NK-92 (cell line): Measurements from ENCODE around the gene P2RX7.
"Not testable (repeated sequence)": the region's sequence is repeated elsewhere in the genome, so short reads cannot be mapped to it uniquely, and the experiment has no call there.

Experiments used
- DNase-seq: peaks from one replicate; lab custom pipeline; 2025; ENCODE audit not compliant: unreplicated experiment; lab: John Stamatoyannopoulos, UW

P2RX7 gene

GRCh38 chr12:121202407-121203355, 70.0 kb downstream of the P2RX7 start:
- no peak for DNase-seq

- DNase-seq: no peak
These were observed 70.8 kb downstream of the P2RX7 start for GRCh38 chr12:121203482-121203881.

DNA sequence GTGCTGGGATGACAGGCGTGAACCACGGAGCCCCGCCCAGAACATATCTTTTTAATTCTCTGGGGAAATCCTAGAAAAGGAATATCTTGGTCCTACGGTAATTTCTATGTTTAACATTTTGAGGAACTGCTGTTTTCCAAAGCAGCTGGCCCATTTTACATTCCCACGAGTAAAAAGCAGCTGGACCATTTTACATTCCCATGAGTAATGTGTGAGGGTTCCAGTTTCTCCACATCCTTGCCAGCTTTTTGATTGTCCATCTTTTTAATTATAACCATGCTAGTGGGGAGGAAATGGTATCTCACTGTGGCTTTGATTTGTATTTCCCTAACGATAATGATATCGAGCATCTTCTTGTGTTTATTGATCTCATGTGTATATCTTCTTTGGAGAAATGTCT, 72.8 kb downstream of the P2RX7 start:
- DNase-seq: no peak

- DNase-seq: not testable (repeated sequence)
These were observed 75.9 kb downstream of the P2RX7 start for GRCh38 chr12:121208571-121208970.

- no peak for DNase-seq
These were observed 76.5 kb downstream of the P2RX7 start for GRCh38 chr12:121209221-121209620.

GRCh38 chr12:121209624-121210572, 77.2 kb downstream of the P2RX7 start, which contains the start of gene P2RX4:
P2RX4 (plus strand) TSS chr12:121210129; CDS start chr12:121210165, 36 bp downstream.
- DNase-seq: peak; percentile 24

- DNase-seq: no peak
These were observed 80.2 kb downstream of the P2RX7 start for GRCh38 chr12:121212875-121213274.

DNA sequence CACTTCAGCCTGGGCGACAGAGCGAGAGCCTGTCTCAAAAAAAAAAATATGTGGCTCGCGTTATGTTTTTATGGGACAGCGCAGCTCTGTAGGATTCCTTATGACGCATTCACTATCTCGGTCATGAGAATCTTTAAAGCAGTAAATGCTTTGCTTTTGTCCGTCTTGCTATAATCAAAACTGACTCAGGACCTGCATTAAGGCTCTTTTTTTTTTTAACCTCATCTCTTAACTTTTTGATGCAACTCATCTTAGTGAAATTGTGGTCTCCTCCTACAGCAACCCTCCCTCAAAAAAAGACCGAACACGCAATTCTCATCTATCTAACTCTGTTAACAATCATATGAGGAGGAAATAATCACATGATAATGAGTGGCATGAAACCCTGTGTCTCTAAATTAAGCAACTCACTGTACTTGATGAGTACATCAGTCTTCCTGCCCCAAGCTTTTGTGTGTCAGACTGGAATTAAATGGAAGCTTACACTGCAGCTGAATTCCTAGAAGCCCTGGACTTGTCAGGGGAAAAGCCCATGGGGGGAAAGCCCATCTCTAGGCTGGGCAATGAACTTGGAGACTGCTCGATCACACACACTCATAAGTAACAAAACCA, 81.6 kb downstream of the P2RX7 start:
- no peak for DNase-seq

DNA sequence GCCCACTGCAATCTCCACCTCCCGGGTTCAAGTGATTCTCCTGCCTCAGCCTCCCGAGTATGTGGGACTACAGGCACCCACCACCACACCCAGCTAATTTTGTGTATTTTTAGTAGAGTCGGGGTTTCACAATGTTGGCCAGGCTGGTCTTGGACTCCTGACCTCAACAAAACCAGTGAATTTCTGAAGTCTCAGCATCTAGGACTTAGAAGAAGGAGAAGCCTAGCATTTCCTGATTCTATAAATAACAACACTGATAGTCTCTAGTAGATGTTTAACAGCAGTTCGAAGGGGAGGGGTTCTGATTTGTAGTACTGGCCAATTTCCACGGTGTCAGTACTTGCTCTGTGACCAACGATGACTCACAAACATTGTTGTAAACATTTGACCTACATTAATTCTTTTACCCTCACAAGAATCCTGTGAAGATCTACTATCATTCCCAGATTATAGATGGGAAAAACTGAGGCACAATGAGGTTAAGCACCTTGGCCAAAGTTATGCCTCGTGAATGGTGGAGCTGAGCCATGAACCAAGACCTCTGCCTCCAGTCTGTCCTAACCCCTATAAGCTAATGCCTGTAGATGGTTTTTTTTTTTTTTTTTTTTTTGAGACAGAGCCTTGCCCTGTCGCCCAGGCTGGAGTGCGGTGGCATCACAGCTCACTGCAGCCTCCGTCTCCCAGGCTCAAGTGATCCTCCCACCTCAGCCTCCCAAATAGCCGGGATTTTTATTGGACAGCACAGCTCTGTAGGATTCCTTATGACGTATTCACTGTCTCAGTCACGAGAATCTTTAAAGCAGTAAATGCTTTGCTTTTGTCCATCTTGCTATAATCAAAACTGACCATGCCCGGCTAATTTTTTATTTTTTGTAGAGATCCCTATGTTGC, 82.4 kb downstream of the P2RX7 start:
- no peak for DNase-seq

GRCh38 chr12:121216102-121216501, 83.4 kb downstream of the P2RX7 start:
- DNase-seq: no peak

DNA sequence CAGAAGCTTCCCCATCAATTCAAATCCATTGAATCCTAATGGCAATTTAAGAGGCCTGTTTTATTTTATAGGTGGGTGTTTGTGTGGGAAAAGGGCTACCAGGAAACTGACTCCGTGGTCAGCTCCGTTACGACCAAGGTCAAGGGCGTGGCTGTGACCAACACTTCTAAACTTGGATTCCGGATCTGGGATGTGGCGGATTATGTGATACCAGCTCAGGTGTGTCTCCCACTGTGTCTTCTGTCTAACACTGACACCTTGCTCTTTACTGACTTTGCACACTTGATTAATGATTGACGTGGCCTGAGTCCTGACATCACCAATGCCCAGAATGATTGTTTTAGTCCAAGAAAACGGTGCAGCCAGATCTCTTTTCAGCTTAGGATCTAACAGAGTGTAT, 84.4 kb downstream of the P2RX7 start:
- no peak for DNase-seq

DNA sequence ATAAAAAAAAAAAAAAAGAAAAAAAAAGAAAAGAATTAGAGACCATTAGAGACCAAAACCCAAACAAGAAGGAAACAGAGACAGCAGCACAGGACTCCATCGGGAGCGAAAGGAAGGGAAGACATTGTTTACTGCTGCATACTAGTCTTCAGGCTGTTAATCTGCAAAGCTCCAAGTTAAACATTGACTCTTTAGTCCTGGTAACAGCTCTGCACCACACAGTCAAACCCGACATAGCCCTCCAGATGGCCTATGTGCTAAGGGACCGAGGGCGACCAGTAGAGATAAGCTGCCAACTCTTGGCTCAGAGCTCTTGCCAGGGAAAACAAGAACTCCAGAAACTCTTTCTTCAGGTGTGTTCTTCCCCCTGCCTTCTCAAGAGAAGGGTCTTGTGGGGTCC, 85.1 kb downstream of the P2RX7 start:
- no peak for DNase-seq

GRCh38 chr12:121218588-121219352, 86.1 kb downstream of the P2RX7 start:
- DNase-seq: no peak

DNA sequence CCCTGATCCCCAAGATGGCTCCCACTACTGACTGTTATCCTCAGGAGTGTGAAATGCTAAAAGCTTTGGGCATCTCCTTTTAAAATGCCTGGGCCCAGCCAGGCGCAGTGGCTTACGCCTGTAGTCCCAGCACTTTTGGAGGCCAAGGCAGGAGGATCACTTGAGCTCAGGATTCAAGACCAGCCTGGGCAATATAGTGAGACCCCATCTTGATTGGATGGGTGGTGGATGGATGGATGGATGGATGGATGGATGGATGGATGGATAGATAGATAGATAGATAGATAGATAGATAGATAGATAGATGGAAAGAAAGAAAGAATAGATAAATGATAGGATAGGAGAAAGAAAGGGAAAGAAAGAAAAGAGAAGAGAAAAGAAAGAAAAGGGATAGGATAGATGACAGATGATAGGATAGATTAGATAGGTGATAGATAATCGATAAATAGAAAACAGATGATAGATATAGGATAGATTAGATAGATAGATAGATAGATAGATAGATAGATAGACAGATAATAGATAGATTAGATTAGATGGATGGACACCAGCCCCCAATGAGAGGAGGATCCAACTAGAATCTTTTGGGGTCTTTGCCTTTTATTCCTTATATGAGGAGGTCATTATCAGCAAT, 86.8 kb downstream of the P2RX7 start:
- no peak for DNase-seq

DNA sequence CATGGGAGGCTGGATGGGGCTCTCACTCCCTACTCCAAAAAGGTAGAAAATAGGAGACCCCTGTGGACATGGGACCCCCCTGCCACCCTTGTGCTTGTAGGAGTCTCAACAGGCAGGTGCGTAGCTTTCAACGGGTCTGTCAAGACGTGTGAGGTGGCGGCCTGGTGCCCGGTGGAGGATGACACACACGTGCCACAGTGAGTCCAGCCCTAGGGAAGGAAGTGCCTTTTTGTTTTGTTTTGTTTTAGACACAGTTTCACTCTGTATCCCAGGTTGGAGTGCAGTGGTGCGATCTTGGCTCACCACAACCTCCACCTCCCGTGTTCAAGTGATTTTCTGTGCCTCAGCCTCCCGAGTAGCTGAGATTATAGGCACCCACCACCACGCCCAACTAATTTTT, 90.2 kb downstream of the P2RX7 start:
- DNase-seq: no peak

- no peak for DNase-seq
These were observed 90.9 kb downstream of the P2RX7 start for GRCh38 chr12:121223292-121224285.

DNA sequence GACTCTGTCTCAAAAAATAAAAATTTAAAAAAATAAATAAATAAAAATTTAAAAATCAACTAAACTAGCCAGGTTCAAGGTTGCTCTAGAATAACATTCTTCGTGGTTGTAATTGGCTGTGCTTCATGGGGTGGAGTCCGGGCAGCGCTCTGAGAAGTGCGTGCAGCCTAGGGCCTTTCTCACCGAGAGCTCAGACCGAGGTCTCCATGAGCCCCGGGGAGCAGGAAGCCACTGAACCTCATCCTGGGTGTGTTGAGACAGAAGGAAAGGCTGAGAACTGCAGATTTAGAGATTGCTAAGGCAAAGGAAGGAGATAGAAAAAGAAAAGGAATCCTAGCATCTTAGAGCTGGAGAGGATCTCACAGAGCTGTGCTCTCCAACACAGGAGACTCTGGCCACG, 91.9 kb downstream of the P2RX7 start:
- DNase-seq: no peak

- DNase-seq: no peak
These were observed 93.7 kb downstream of the P2RX7 start for GRCh38 chr12:121226399-121226798.
